ENCODE data around the gene PXDN. TPM values are rescaled to one million over a fixed set of nuclear protein-coding genes. Genes with fewer than 3 reads are reported as not detected.

Gene PXDN
- total RNA-seq, 1 donor from 2014 or later: 36.3 TPM

DNA sequence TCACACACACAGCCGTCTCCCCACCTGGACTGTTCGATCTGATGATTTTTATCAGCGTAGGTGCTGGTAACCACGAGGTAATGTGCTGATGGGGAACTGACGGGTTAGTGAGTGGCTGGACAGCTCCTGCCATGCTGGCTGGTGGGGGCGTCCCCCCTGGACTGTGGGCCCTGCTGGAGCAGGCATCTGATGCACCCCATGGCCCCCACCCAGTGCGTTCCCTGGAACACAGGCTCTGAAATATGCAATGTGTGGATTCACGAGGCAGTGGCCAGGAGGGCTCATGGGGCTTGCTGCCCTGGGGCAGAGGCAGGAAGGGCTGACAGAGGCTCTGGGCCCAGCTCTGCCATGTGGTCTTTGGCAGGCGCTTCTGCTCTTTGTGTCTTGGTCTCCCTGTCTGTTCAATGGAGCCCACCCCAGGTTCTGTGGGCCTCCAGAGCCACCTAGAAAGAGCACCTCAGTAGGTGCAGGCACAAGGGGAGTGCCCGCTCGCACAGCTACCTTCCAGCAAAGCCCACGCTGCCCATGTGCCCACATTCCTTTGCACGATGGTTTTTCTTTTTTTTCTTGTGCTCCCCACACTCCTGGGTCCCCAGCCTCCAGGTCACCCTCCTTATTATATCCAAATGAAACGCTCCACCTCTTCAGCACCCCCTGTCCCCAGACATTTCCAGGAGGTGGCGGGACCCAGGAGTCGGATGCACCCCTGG, 10.3 kb upstream of the PXDN start:
- Histone ChIP-seq H3K36me3 (no peaks in the 10 kb centered on the region), H3K4me1 (peaks cover 3% of the 10 kb centered on the region), H3K27ac (no peak overlapping the region), H3K9me3 (no peaks in the 10 kb centered on the region), H3K27me3 (ENCODE audit: low read depth) (peaks cover 4% of the 10 kb centered on the region), H3K4me3 (no peak overlapping the region)
- ATAC-seq (no peak), DNase-seq (no peak)
- intact Hi-C loops (cut with DNase I): no loop called here
- TF ChIP-seq, protein P1, sequence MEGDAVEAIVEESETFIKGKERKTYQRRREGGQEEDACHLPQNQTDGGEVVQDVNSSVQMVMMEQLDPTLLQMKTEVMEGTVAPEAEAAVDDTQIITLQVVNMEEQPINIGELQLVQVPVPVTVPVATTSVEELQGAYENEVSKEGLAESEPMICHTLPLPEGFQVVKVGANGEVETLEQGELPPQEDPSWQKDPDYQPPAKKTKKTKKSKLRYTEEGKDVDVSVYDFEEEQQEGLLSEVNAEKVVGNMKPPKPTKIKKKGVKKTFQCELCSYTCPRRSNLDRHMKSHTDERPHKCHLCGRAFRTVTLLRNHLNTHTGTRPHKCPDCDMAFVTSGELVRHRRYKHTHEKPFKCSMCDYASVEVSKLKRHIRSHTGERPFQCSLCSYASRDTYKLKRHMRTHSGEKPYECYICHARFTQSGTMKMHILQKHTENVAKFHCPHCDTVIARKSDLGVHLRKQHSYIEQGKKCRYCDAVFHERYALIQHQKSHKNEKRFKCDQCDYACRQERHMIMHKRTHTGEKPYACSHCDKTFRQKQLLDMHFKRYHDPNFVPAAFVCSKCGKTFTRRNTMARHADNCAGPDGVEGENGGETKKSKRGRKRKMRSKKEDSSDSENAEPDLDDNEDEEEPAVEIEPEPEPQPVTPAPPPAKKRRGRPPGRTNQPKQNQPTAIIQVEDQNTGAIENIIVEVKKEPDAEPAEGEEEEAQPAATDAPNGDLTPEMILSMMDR (IDR thresholded peaks at IDR 0.05): no peak

DNA sequence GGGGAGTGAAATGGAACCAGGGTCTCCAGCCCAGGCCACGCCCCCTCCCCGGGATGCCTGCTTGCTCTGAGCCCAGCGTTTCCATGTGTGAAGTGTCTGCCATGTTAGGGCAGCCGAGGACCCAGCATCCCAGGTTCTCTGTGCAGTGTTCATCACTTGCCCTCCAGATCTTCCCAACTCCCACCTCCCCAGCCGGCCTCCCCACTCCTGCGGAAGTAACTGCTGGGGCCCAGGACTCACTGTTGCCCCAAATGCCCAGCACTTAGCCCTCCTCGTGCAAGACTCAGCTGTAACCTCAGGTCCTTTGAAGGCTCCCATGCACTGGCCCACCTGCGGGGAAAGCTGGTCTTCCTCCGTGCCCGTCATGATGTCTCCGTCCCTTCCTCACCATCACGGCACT, 9.7 kb upstream of the PXDN start:
- Histone ChIP-seq H3K27ac (no peak overlapping the region), H3K4me3 (no peak overlapping the region), H3K9me3 (no peaks in the 10 kb centered on the region), H3K36me3 (no peaks in the 10 kb centered on the region), H3K4me1 (peaks cover 3% of the 10 kb centered on the region), H3K27me3 (ENCODE audit: low read depth) (peaks cover 4% of the 10 kb centered on the region)
- intact Hi-C loops (cut with DNase I): no loop called here
- TF ChIP-seq, protein P1 (IDR thresholded peaks at IDR 0.05): no peak
- DNase-seq (no peak), ATAC-seq (no peak)

DNA sequence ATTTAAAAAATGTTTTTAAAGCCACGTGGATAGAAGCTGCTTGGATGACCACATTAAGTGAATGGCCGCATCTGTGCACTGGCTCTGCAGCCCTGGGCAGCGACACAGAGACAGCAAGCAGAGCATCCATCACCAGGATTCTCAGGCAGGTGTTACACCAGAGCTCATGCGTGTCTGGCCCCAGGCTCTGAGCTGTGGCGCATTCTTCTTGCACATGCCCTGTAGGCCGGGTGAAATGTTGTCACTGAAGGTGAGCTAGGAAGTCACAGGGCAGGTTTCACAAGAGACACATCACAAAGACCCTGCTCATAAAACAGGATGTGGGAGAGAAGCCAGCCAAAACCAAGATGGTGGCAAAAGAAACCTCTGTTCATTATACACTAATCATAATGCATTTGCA, 8.4 kb upstream of the PXDN start:
- Histone ChIP-seq H3K9me3 (no peaks in the 10 kb centered on the region), H3K4me3 (no peak overlapping the region), H3K4me1 (peaks cover 3% of the 10 kb centered on the region), H3K27ac (no peak overlapping the region), H3K36me3 (no peaks in the 10 kb centered on the region), H3K27me3 (ENCODE audit: low read depth) (peaks cover 4% of the 10 kb centered on the region)
- ATAC-seq (no peak), DNase-seq (no peak)
- TF ChIP-seq, protein P1 (IDR thresholded peaks at IDR 0.05): no peak
- intact Hi-C loops (cut with DNase I): no loop called here

DNA sequence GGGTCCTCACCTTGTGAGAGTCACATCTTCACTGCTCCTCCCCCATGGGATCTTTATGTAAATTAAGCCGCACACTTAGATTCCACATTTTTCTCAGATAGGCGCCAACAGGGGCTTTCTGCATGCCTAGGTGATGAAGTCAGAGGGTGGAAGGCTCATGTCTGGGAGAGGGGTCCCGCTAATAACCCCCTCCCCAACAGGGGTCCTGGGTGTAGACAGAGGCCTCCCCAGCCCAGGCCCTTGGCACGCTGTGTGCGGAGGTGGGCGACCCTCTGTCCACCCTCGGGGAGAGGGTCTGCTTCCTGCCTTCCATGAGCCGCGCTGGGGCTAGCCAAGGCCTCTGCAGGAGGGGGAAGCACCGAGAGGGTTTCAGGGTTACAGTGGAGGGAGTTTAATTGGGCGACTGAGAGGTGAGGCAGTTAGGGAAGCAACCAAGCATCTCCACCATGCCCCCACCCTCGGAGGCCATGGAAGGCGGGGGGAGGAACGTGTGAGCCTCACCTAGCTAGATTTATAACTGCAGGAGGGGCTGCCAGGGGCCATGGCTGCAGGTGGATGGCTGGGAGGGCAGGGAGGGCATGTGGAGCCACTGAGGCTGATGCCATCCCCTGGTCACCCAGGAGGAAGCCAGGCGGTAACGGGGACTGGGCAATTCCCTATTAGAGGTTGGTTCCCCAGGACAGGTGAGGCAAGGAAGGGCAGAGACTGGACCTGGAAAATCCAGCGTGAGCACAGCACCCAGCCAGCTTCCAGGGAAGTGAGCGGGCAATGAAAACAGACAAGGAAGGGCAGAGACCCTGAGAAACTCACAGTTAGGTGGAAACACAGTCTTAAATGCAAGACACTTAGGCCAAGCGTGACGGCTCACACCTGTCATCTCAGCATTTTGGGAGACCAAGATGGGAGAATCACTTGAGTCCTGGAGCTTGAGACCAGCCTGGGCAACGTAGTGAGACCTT, 7.7 kb upstream of the PXDN start:
- DNase-seq (no peak), ATAC-seq (no peak)
- H3K27ac ChIP-seq: no peak overlapping the region

More for the DNA sequence above, 7.7 kb upstream of the PXDN start:
- no peak overlapping the region for H3K4me3 ChIP-seq
- intact Hi-C loops (cut with DNase I): no loop called here
- peaks cover 4% of the 10 kb centered on the region for H3K27me3 ChIP-seq (ENCODE audit: low read depth)
- TF ChIP-seq, protein P1 (IDR thresholded peaks at IDR 0.05): no peak
- H3K36me3 ChIP-seq: no peaks in the 10 kb centered on the region
- peaks cover 3% of the 10 kb centered on the region for H3K4me1 ChIP-seq
- H3K9me3 ChIP-seq: no peaks in the 10 kb centered on the region

All from lower lobe of right lung (tissue), 2 donors.